HG03342 (cell line): Measurements from ENCODE around the gene CCDC97.
A peak's percentile ranks its signal among the peaks of the same experiment; 100 is the strongest.
"Not testable (repeated sequence)": the region's sequence is repeated elsewhere in the genome, so short reads cannot be mapped to it uniquely, and the experiment has no call there.

Source experiments
- ATAC-seq: cut with Tn5 transposase; IDR thresholded peaks from one replicate; pipeline ENCODE4 v1.9.1; 2021; ENCODE audit warnings: mild to moderate bottlenecking, moderate library complexity; ENCODE audit not compliant: unreplicated experiment

Gene CCDC97

DNA sequence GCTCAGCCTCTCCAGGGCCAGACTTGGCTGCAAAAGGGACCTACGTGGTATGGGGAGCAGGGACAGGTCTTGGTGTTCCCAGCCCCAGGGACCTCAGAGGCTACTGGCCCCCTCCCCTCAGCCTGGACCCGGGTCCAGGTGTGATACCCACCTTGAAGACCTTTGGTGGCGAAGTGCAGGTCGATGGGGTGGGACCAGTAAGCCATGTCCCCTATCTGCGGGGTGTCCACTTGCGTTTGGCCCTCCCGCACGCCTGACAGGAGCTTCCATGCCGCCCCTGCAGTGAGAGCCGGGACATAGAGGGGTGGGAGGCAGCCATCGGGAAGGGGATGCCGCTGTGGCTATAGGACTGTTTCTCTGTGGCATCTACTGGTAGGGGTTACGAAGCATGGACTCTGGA, 47.8 kb downstream of the CCDC97 start:
- ATAC-seq: no peak

DNA sequence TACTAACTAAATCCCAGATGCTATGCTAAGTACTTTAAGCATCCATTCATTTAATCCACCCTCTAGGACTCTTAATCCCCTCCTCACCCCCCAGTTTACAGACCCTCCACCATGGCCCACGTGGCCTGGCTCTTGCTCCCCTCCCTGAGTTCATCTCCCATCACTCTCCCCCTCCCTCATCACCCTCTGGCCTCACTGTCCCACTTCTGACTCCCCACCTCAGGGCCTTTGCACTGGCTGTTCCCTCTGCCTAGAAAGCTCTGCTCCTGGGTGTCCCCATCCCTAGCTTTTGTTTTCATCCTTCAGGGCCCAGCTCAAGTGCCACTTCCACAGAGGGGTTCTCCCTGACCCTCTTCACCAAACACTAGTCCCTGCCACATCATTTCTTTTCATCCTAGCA, 49.8 kb downstream of the CCDC97 start:
- no peak for ATAC-seq

DNA sequence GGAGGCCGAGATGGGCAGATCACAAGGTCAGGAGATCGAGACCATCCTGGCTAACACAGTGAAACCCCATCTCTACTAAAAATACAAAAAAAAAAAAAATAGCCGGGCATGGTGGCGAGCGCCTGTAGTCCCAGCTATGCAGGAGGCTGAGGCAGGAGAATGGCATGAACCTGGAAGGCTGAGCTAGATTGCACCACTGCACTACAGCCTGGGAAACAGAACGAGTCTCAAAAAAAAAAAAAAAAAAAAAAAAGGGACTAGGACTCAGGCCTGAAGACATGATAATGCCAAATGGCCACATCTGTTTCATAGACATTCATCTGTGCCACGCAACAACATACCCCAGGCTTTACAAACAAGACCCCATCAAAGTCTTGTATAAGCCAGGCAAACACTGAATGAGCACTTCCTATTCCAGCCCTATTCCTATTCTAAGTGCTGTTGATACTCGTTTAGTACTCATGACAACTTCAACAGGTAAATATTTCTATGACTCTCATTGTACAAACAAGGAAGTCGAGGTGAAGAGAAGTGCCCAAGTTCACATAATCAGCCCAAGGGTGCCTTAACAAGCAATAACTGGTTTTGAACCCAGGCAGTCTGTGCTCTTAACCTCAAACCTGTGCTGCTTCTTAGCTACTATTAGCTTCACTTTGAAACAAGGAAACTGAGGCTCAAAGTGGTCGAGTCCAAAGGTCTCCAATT, 52.3 kb downstream of the CCDC97 start:
- ATAC-seq: no peak

DNA sequence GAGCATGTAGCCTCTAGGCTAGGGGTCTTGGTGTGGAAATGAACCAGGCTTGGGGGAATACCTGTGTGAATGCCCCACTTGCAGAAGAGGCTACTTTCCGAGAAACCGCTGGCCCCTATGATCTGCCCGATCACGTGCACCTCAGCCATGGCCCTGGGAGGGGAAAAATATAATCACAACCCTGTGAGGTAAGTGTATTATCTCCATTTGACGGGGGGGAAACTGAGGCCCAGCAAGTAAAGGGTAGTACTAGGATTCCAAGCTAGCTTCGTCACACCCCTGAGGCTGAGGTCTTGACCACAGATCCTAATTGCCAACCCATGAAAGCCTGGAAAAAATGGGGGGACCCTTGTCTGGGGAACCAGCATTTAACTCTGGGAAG, 53.4 kb downstream of the CCDC97 start:
- ATAC-seq: no peak

DNA sequence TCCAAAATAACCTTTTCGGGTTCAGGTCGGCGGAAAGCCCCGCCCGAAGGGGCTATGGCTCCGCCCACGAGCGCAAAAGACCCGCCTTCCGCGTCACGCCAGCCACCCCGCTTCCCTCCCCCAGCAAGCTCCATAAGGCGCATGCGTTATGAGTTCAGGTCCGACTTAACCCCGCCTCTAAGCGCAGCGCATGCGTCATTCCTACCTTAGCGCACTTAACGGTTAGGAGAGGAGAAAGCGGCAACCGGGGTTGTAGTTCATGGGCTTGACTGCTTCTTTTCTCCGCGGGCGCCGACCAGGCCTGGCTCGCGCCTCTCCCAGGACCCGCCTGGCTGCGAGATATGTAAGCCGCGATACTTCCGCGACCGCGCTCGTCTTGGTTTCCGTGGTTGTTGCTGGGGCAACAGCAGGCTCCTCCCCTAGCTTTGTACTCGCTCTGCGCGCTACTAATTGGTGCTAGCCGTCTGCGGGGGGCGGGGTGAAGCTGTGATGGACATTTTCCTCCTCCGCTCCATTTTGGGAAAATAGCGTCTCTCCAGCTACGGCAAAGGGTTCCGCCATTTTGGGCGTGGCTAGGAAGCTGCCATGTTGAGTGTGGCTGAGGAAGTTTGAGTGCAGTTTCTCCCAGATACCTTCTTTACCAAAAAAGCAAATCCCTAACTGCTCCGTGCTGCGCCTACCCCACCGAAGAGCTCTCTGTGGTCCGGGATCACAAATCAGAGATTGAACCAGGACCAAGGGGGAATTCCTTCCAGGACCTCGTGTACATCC, 54.0 kb downstream of the CCDC97 start, which contains the start of gene B9D2:
Gene B9D2 (minus strand): TSS at position 397 of the 771 bp plus-strand sequence. CDS start 630 bp downstream, outside the sequence.
- ATAC-seq: peak; percentile 78

DNA sequence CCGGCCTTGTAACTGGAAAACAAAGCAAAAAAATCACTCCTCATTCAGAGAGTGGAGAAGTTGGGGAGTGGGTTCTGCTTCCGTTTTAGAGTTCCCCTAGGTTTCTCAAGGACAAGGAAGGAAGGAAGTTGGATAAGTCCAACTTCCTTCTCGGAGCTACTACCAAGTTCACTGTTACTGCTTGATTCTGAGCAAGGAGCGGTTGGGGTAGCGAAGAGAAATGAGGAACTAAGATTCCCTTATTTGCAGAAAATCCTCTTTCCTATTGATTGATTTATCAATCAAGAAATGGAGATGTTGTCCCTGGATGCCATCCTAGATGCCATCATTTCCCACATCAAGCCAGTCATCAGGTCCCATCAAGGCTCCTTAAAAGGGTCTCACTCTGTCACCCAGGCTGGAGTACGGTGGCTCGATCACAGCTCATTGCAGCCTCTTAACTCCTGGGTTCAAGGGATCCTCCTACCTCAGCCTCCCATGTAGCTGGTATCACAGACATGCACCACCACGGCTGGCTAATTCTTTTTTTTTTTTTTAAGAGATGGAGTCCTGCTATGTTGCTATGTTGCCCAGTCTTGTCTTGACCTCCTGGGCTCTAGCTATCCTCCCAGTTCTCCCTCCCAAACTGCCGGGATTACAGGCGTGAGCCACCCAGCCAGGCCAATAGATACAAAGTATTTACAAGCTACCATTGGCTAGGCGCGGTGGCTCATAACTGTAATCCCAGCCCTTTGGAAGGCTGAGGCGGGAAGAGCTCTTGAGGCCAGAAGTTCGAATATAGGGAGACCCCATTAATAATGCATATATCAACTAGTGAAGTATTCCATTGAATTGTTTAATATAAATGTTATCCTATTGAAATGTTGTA, 54.8 kb downstream of the CCDC97 start:
- no peak for ATAC-seq

DNA sequence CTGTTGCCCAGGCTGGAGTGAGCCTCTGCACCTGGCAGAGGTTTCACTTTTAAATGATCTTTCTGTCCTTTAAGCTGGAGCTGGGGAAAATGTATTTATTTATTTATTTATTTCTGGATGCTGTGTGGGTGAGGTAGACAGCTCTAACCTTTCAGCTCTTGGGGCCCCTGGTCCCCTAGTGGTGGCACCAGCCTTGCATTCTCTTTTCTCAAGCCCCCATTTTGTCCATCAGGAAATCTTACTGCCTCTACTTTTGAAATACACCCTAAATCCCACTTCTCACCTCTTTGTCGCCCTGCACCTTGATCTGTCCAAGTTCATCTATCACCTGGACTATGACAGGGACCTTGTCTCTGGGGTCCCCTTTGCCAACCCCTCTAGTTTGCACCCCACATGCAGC, 56.1 kb downstream of the CCDC97 start:
- ATAC-seq: no peak

DNA sequence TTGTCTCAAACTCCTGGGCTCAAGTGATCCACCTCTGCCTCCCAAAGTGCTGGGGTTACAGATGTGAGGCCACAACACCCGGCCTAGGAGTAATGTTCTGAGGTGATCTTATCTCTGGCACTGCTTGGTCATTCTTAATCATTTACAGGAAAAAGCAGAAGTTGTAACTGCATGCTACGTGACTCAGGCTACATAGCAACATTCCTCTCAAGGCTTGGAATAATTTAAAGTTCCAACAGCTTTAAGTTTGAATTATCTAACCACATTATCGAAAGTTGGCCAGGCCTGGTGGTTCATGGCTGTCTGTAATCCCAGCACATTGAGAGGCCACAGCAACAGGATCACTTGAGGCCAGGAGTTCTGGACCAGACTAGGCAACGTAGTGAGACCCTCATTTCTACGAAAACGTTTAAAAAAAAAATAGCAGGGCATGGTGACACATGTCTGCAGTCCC, 57.9 kb downstream of the CCDC97 start:
- ATAC-seq: no peak

DNA sequence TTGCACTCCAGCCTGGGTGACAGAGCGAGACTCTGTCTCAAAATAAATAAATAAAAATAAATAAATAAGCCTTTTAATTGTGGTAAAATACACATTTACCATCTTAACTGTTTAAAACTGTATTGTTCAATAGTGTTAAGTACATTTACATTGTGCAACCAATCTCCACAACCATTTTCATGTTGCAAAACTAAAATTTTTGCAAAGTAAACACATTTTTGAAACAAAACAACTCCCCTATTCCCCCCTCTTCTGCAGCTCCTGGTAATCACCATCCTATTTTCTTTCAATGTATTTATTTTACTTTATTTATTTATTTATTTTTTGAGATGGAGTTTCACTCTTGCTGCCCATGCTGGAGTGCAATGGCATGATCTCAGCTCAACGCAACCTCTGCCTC, 59.8 kb downstream of the CCDC97 start:
- ATAC-seq: no peak

DNA sequence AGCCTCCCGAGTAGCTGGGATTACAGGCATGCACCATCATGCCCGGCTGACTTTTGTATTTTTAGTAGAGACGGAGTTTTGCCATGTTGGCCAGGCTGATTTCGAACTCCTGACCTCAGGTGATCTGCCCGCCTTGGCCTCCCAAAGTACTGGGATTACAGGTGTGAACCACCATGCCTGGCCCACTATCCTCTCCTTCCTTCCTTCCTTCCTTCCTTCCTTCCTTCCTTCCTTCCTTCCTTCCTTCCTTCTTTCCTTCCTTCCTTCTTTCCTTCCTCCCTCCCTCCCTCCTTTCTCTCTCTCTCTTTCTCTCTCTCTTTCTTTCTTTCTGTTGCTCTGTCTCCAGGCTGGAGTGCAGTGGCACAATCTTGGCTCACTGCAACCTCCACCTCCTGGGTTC, 61.1 kb downstream of the CCDC97 start:
- ATAC-seq: not testable (repeated sequence)

DNA sequence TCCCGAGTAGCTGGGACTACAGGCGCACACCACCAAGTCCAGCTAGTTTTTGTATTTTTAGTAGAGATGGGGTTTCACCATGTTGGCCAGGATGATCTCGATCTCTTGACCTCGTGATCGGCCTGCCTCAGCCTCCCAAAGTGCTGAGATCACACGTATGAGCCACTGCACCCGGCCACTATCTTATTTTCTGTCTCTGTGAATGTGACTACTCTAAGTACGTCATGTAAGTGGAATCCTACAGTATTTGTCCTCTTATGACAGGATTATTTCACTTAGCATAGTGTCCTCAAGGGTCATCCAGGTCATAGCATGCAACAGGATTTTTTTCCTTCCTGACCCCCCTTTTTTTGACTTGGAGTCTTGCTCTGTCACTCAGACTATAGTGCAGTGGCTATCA, 61.6 kb downstream of the CCDC97 start:
- ATAC-seq: no peak

DNA sequence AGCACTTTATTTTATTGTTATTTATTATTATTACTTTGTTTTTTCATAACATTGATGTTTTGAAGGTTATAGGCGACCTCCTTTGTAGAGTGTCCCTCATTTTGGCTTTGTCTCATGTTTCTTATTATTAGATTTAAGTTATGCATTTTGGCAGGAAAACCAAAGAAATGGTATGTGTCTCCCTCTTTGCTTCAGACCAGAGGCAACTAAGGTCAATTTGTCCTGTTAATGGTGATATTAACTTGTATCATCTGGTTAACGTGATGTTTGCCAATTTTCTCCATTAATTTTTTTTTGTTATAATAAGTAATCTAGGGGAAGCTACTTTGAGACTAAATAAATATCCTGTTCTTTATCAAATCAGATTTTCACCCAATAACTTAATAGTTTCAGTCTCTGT, 62.5 kb downstream of the CCDC97 start:
- no peak for ATAC-seq

DNA sequence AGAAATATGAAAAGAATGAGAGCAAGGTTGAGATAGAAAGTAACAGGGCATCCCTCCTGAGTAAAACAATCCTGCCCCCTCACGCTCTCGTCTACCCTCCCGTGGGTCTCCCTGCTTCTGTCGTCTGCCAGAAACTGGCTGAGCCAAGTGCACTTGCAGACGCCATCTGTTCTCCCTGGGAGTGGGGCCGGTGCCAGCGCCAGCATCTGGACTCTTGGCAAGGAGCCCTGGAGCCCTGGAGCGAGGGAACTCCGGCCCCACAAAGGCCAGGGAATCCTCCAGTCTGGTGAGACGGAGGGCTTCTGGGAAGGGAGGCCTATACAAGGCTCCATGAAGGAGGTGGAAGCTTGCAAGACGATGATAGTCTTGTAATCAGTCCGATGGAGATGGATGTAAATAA, 64.0 kb downstream of the CCDC97 start:
- no peak for ATAC-seq
